Measurements from ENCODE around the gene CASTOR1.

- no peak for TF ChIP-seq POLR2A (IDR thresholded peaks at IDR 0.05; ENCODE audit: low read length)
- TF ChIP-seq GATA1 (IDR thresholded peaks at IDR 0.05; ENCODE audit: low read depth, low read length), result no peak
Observed at GRCh38 chr22:30324014-30324730, 34.9 kb upstream of the CASTOR1 start.
